ENCODE results near the gene RSPO4. TPM values are rescaled to one million over a fixed set of nuclear protein-coding genes. Genes with fewer than 3 reads are reported as not detected.

RSPO4 gene
- total RNA-seq, 1 donor from 2014 or later, result not detected

DNA sequence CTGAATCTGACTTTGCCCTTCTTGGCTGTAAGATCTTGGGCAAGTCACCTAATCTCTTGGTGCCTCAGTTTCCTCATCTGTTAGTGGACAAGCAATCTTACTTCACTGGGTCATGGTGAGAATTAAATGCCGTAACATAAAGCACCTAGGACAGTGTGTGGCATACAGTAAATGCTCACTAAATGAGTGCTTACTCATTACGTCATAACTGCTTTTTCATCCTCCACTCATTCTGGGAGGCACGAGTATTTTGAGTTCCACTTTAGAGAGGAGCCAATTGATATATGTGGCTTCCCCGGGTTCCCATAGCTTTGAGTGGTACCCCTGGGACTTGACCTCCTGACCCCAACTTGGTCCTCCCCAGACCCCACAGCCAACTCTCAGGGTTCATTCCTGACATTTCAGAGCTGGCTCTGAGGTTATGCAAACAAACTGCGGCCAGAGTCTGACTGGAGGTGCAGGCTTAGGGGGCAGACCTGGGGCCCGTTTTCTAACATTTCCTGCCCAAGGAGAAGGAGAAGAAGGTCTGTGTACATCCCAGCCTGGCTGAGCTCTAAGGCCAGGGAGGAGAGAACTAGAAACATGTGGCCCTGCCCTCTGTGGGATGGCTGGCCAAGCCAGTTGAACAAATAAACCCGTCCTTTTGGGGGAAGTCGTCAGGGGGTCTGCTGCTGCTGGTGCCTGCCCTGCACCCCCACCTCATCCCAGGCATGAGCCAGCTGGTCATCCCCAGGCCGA is 91.8 kb downstream of the RSPO4 start:
- no peak for DNase-seq (ENCODE audit: low spot score)

DNA sequence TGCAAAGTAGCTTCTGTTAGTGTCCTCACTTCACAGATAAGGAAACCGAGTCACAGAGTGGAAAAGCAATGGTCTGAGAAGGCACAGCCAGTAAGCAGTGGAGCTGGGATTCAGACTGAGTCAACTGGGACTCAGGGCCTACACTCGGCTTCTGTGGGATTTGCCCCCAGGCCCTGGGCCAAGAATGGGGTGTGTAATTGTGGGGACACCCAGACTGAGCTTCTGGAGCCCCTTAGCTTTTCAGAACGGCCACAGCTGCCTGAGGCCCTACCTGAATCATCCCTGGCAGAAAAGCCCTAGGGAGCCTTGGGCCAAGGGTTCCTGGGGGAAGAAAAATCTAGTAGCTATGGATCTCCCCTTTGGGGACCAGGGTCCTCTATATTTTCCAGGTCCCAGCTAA is 92.5 kb downstream of the RSPO4 start:
- DNase-seq (ENCODE audit: low spot score), result no peak

Other genes with a start within 250 kb of the RSPO4 start
- 1.7 TPM for gene SLC52A3, start 233.8 kb downstream of the RSPO4 start, total RNA-seq (ENCODE audit: insufficient read depth, low replicate concordance)
- 0.96 TPM for gene FAM110A, start 168.6 kb downstream of the RSPO4 start, total RNA-seq (ENCODE audit: insufficient read depth, low replicate concordance)
- 0.24 TPM for gene ANGPT4, start 86.0 kb downstream of the RSPO4 start, total RNA-seq (ENCODE audit: insufficient read depth, low replicate concordance)
- gene PSMF1, start 116.3 kb upstream of the RSPO4 start, total RNA-seq (ENCODE audit: insufficient read depth, low replicate concordance), result 14.9 TPM
- gene TMEM74B, start 182.7 kb upstream of the RSPO4 start, total RNA-seq (ENCODE audit: insufficient read depth, low replicate concordance), result 3.4 TPM
- gene C20orf202, start 201.1 kb upstream of the RSPO4 start, total RNA-seq (ENCODE audit: insufficient read depth, low replicate concordance), result 1.2 TPM
- 19.5 TPM for gene RAD21L1, start 223.7 kb upstream of the RSPO4 start, total RNA-seq (ENCODE audit: insufficient read depth, low replicate concordance)

Data from umbilical cord (tissue), 2 donors.